Duodenal mucosa (tissue), 2 donors: ENCODE results near the gene CD55.

Experiments
- H3K27ac ChIP-seq: one replicate; pipeline ENCODE4 v1.7.0; 2013; ENCODE audit warnings: low read depth, low read length
- H3K27me3 ChIP-seq, 2 donors: one replicate each; pipeline ENCODE4 v1.7.0; 2013; ENCODE audit warnings: low read length in 2 of 2, control low read depth in 1 of 2; ENCODE audit not compliant: insufficient read depth in 2 of 2, control insufficient read depth in 1 of 2
- H3K36me3 ChIP-seq, 2 donors: one replicate each; pipeline ENCODE4 v1.7.0; 2013; ENCODE audit warnings: low read length in 2 of 2, control low read depth in 1 of 2; ENCODE audit not compliant: insufficient read depth in 2 of 2, control insufficient read depth in 1 of 2
- H3K4me1 ChIP-seq, 2 donors: one replicate each; pipeline ENCODE4 v1.7.0; 2013; ENCODE audit warnings: low read length in 2 of 2, control low read depth in 1 of 2; ENCODE audit not compliant: insufficient read depth in 2 of 2, control insufficient read depth in 1 of 2
- H3K4me3 ChIP-seq, 2 donors: one replicate each; pipeline ENCODE4 v1.7.0; 2013; ENCODE audit warnings: low read length in 2 of 2, low read depth in 1 of 2
- H3K9ac ChIP-seq, 2 donors: one replicate each; pipeline ENCODE4 v1.7.0; 2013; ENCODE audit warnings: low read length in 2 of 2, low read depth in 1 of 2
- H3K9me3 ChIP-seq, 2 donors: one replicate each; pipeline ENCODE4 v1.7.0; 2013; ENCODE audit warnings: low read length in 2 of 2, control low read depth in 1 of 2; ENCODE audit not compliant: control insufficient read depth in 1 of 2

Gene CD55, protein sequence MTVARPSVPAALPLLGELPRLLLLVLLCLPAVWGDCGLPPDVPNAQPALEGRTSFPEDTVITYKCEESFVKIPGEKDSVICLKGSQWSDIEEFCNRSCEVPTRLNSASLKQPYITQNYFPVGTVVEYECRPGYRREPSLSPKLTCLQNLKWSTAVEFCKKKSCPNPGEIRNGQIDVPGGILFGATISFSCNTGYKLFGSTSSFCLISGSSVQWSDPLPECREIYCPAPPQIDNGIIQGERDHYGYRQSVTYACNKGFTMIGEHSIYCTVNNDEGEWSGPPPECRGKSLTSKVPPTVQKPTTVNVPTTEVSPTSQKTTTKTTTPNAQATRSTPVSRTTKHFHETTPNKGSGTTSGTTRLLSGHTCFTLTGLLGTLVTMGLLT

GRCh38 chr1:207321079-207321789 is at the start of gene CD55:
Gene CD55 (plus strand): TSS chr1:207321678. CDS start chr1:207321766, 88 bp downstream.
- H3K9me3 ChIP-seq, result no peaks in the 10 kb centered on the region
- H3K4me1 ChIP-seq, result peaks cover 13 to 17% of the 10 kb centered on the region in 2 donors
- H3K4me3 ChIP-seq, result peak within 1 kb of the TSS; percentile 81
- peaks cover 5 to 9% of the 10 kb centered on the region in 2 donors for H3K36me3 ChIP-seq
- H3K27ac ChIP-seq, result peak within 1 kb of the TSS; percentile 90
- H3K9ac ChIP-seq, result peak within 1 kb of the TSS; percentile 79 to 96
- H3K27me3 ChIP-seq, result no peaks in the 10 kb centered on the region

- no peaks in the 10 kb centered on the region for H3K27me3 ChIP-seq
- no peaks in the 10 kb centered on the region for H3K4me1 ChIP-seq
- no peaks in the 10 kb centered on the region for H3K9me3 ChIP-seq
- no peak overlapping the region for H3K27ac ChIP-seq
- no peak overlapping the region for H3K9ac ChIP-seq
- H3K4me3 ChIP-seq, result no peak overlapping the region
- H3K36me3 ChIP-seq, result no peaks in the 10 kb centered on the region
These were observed 46.6 kb upstream of the CD55 start for GRCh38 chr1:207274882-207275281.

DNA sequence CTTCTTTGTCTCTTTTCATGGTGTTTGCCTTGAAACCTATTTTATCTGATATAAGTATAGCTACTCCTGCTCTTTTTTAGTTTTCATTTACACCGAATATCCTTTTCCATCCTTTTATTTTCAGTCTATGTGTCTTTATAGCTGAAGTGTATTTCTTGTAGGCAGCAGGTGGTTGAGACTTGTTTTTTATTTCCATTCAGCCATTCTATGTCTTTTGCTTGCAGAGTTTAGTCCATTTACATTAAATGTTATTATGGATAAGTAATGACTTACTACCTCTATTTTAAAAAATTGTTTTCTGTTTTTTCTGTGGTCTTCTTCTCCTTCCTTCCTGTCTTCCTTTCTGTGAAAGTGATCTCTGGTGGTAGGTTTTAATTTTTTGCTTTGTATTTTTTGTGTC is 45.0 kb upstream of the CD55 start:
- H3K27me3 ChIP-seq, result no peaks in the 10 kb centered on the region
- H3K4me1 ChIP-seq, result peaks cover 0 to 9% of the 10 kb centered on the region in 2 donors
- H3K4me3 ChIP-seq, result no peak overlapping the region
- H3K36me3 ChIP-seq, result no peaks in the 10 kb centered on the region
- H3K27ac ChIP-seq, result no peak overlapping the region
- no peak overlapping the region for H3K9ac ChIP-seq
- no peaks in the 10 kb centered on the region for H3K9me3 ChIP-seq

GRCh38 chr1:207277241-207277640 is 44.2 kb upstream of the CD55 start:
- Histone ChIP-seq H3K27ac (no peak overlapping the region), H3K9me3 (no peaks in the 10 kb centered on the region), H3K36me3 (no peaks in the 10 kb centered on the region), H3K4me1 (peaks cover 6 to 16% of the 10 kb centered on the region in 2 donors), H3K27me3 (no peaks in the 10 kb centered on the region), H3K9ac (no peak overlapping the region), H3K4me3 (no peak overlapping the region)

- H3K27me3 ChIP-seq, result no peaks in the 10 kb centered on the region
- no peak overlapping the region for H3K27ac ChIP-seq
- no peaks in the 10 kb centered on the region for H3K9me3 ChIP-seq
- H3K4me3 ChIP-seq, result no peak overlapping the region
- no peak overlapping the region for H3K9ac ChIP-seq
- no peaks in the 10 kb centered on the region for H3K36me3 ChIP-seq
- peaks cover 26 to 41% of the 10 kb centered on the region in 2 donors for H3K4me1 ChIP-seq
These were observed 41.8 kb upstream of the CD55 start for GRCh38 chr1:207279652-207280051.

GRCh38 chr1:207280706-207281105 is 40.8 kb upstream of the CD55 start:
- Histone ChIP-seq H3K9ac (no peak overlapping the region), H3K4me3 (no peak overlapping the region), H3K27ac (no peak overlapping the region), H3K4me1 (peaks cover 31 to 50% of the 10 kb centered on the region in 2 donors), H3K36me3 (no peaks in the 10 kb centered on the region), H3K9me3 (no peaks in the 10 kb centered on the region), H3K27me3 (no peaks in the 10 kb centered on the region)

DNA sequence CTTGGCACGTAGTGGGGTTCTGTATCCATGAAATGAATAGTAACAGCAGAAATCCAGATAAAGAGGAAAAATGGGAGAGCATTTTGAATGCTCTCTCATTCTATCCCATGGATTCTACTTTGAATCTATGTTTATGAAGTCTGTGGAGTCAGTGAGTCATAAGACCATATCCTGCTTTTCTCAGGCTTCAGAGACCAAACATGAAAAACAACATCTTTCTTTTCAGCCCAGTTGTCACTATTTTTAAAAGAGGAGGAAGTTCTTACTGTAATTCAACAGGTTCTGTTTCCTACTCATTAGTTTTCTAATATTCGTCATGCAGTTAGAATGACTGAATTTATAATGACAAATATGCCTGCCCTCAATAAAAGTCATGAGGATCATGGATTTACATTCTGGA is 39.4 kb upstream of the CD55 start:
- no peaks in the 10 kb centered on the region for H3K9me3 ChIP-seq
- peak overlapping the region in 1 of 2 donors; percentile 54 for H3K9ac ChIP-seq
- H3K27me3 ChIP-seq, result no peaks in the 10 kb centered on the region
- peaks cover 31 to 50% of the 10 kb centered on the region in 2 donors for H3K4me1 ChIP-seq
- H3K4me3 ChIP-seq, result no peak overlapping the region
- no peaks in the 10 kb centered on the region for H3K36me3 ChIP-seq
- peak overlapping the region; percentile 87 for H3K27ac ChIP-seq

GRCh38 chr1:207282496-207283380 is 38.7 kb upstream of the CD55 start:
- H3K4me3 ChIP-seq, result peak overlapping the region in 1 of 2 donors; percentile 40
- H3K27ac ChIP-seq, result peak overlapping the region; percentile 87
- peaks cover 31 to 50% of the 10 kb centered on the region in 2 donors for H3K4me1 ChIP-seq
- peak overlapping the region in 1 of 2 donors; percentile 54 for H3K9ac ChIP-seq
- no peaks in the 10 kb centered on the region for H3K36me3 ChIP-seq
- H3K27me3 ChIP-seq, result no peaks in the 10 kb centered on the region
- no peaks in the 10 kb centered on the region for H3K9me3 ChIP-seq

DNA sequence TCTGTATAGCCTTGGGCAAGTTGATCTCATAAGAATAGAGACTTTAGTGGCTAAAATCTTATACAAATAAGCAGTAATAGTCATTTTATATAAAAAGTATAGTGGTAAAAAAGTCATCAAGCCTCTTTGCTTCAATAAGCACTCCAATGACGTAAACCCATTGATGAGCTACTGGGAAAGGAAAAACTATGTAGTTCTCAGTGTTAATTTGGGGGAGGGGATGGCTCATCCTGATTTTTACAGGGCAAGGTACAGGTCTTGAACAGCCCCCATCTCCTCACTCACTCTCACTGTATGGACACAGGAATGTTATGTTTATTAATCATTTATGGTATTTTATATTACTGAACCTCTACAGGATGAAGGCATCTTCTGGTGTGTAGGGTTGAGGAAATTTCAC is 38.1 kb upstream of the CD55 start:
- Histone ChIP-seq H3K27me3 (no peaks in the 10 kb centered on the region), H3K4me1 (peaks cover 31 to 50% of the 10 kb centered on the region in 2 donors), H3K9me3 (no peaks in the 10 kb centered on the region), H3K27ac (peak overlapping the region; percentile 87), H3K4me3 (peak overlapping the region in 1 of 2 donors; percentile 37), H3K36me3 (no peaks in the 10 kb centered on the region), H3K9ac (peak overlapping the region in 1 of 2 donors; percentile 54)
